HG02571 (cell line): ENCODE measurements around the gene EYS.
"Not testable (repeated sequence)": the region's sequence is repeated elsewhere in the genome, so short reads cannot be mapped to it uniquely, and the experiment has no call there.

ENCODE experiments used
- ATAC-seq: cut with Tn5 transposase; IDR thresholded peaks from one replicate; pipeline ENCODE4 v1.9.1; 2021; ENCODE audit warnings: mild to moderate bottlenecking, moderate library complexity; ENCODE audit not compliant: unreplicated experiment

Gene EYS

GRCh38 chr6:63807056-63807455 lies 1900.0 kb downstream of the EYS start:
- no peak for ATAC-seq

GRCh38 chr6:63806573-63806913 lies 1900.5 kb downstream of the EYS start:
- ATAC-seq, result no peak

- no peak for ATAC-seq
Measured at GRCh38 chr6:63805808-63806572, 1901.0 kb downstream of the EYS start.

GRCh38 chr6:63805345-63805744 lies 1901.7 kb downstream of the EYS start:
- no peak for ATAC-seq

GRCh38 chr6:63804381-63804956 lies 1902.6 kb downstream of the EYS start:
- no peak for ATAC-seq

GRCh38 chr6:63803371-63803770 lies 1903.7 kb downstream of the EYS start:
- no peak for ATAC-seq

- ATAC-seq, result no peak
Measured at GRCh38 chr6:63802606-63803206, 1904.3 kb downstream of the EYS start.

GRCh38 chr6:63800386-63800785 lies 1906.6 kb downstream of the EYS start:
- not testable (repeated sequence) for ATAC-seq

- no peak for ATAC-seq
Measured at GRCh38 chr6:63799813-63800212, 1907.2 kb downstream of the EYS start.

GRCh38 chr6:63799313-63799712 lies 1907.7 kb downstream of the EYS start:
- ATAC-seq, result no peak

- no peak for ATAC-seq
Measured at GRCh38 chr6:63798378-63798777, 1908.6 kb downstream of the EYS start.

GRCh38 chr6:63797721-63798120 lies 1909.3 kb downstream of the EYS start:
- no peak for ATAC-seq

GRCh38 chr6:63795826-63796225 lies 1911.2 kb downstream of the EYS start:
- no peak for ATAC-seq

- no peak for ATAC-seq
Measured at GRCh38 chr6:63795006-63795405, 1912.0 kb downstream of the EYS start.

- ATAC-seq, result no peak
Measured at GRCh38 chr6:63793465-63794137, 1913.4 kb downstream of the EYS start.

GRCh38 chr6:63792736-63793464 lies 1914.1 kb downstream of the EYS start:
- ATAC-seq, result no peak

GRCh38 chr6:63790334-63790733 lies 1916.7 kb downstream of the EYS start:
- no peak for ATAC-seq

- ATAC-seq, result no peak
Measured at GRCh38 chr6:63789699-63790098, 1917.3 kb downstream of the EYS start.

GRCh38 chr6:63788569-63788968 lies 1918.5 kb downstream of the EYS start:
- no peak for ATAC-seq

GRCh38 chr6:63787021-63787420 lies 1920.0 kb downstream of the EYS start:
- no peak for ATAC-seq

- no peak for ATAC-seq
Measured at GRCh38 chr6:63785006-63785405, 1922.0 kb downstream of the EYS start.
